H1 (cell line): ENCODE data around the gene ANAPC15. TPM values are rescaled to one million over a fixed set of nuclear protein-coding genes. Genes with fewer than 3 reads are reported as not detected.

Experiments used
- CTCF ChIA-PET: fragments of 300-600 bp; sonication (Branson Sonifier 250); formaldehyde crosslinking; loops from one replicate; lab custom pipeline; 2021; ENCODE audit not compliant: partially characterized antibody; lab: Charles Lee
- POLR2A ChIA-PET: fragments of 300-600 bp; sonication (Branson Sonifier 250); formaldehyde crosslinking; loops from one replicate; lab custom pipeline; 2021; ENCODE audit warnings: inconsistent platforms; ENCODE audit not compliant: partially characterized antibody; lab: Charles Lee
- DNase-seq, 2 experiments: peaks; one replicate each; pipeline versions ENCODE4 v3.0.0 to v3.0.0-alpha.2; 2010 to 2022; ENCODE audit warnings: low spot score in 2 of 2, low read depth in 1 of 2, mixed read lengths in 1 of 2
- FAIRE-seq: peaks from 2 replicates; lab custom pipeline; 2011; peaks lifted over from hg19 to GRCh38; lab: Jason Lieb, UNC
- H2AFZ ChIP-seq: 2 replicates; pipeline ENCODE4 v1.8.1; 2012; ENCODE audit warnings: low read length, inconsistent platforms
- H2AK5ac ChIP-seq: 2 replicates; pipeline ENCODE4 v1.6.1; 2013; ENCODE audit warnings: low read depth, low read length
- H2BK120ac ChIP-seq: replicated peaks from 2 replicates; pipeline ENCODE3; 2013; ENCODE audit warnings: low read depth, low read length, inconsistent platforms
- H2BK12ac ChIP-seq: 2 replicates; pipeline ENCODE4 v1.6.1; 2013; ENCODE audit warnings: low read depth, low read length
- H2BK15ac ChIP-seq: 2 replicates; pipeline ENCODE4 v1.6.1; 2013; ENCODE audit warnings: low read length
- H2BK20ac ChIP-seq: 2 replicates; pipeline ENCODE4 v1.6.1; 2013; ENCODE audit warnings: low read length
- H2BK5ac ChIP-seq: 2 replicates; pipeline ENCODE4 v1.6.1; 2013; ENCODE audit warnings: low read depth, low read length
- H3K14ac ChIP-seq: 2 replicates; pipeline ENCODE4 v1.6.1; 2013; ENCODE audit warnings: inconsistent platforms; ENCODE audit not compliant: insufficient read length
- H3K18ac ChIP-seq: 2 replicates; pipeline ENCODE4 v1.6.1; 2013; ENCODE audit warnings: low read length; ENCODE audit errors: extremely low read depth
- H3K23ac ChIP-seq: 2 replicates; pipeline ENCODE4 v1.6.1; 2013; ENCODE audit warnings: inconsistent platforms; ENCODE audit not compliant: insufficient read length
- H3K23me2 ChIP-seq: 2 replicates; pipeline ENCODE4 v1.6.1; 2013; ENCODE audit warnings: low read depth, low read length
- H3K27ac ChIP-seq: 2 replicates; pipeline ENCODE4 v1.6.1; 2011; ENCODE audit warnings: low read depth, low read length, inconsistent platforms
- H3K27me3 ChIP-seq, 4 experiments: replicated peaks in 1 of 4; 1 replicate in 1 of 4; 2 replicates in 3 of 4; pipeline versions ENCODE4 v1.6.1 to v1.8.1; 2011 to 2013; ENCODE audit warnings: low read length in 3 of 4, mild to moderate bottlenecking in 3 of 4, inconsistent platforms in 2 of 4, mixed read lengths in 2 of 4, moderate library complexity in 1 of 4; ENCODE audit not compliant: control insufficient read depth in 3 of 4, insufficient read depth in 3 of 4; ENCODE audit errors: extremely low read depth in 1 of 4
- H3K36me3 ChIP-seq, 4 experiments: 2 replicates each; pipeline versions ENCODE4 v1.6.1 to v1.8.1; 2011 to 2013; ENCODE audit warnings: mild to moderate bottlenecking in 4 of 4, low read length in 3 of 4, moderate library complexity in 2 of 4, control low read depth in 1 of 4, inconsistent platforms in 1 of 4; ENCODE audit not compliant: insufficient read depth in 4 of 4, control insufficient read depth in 2 of 4
- H3K4ac ChIP-seq: replicated peaks from 2 replicates; pipeline ENCODE3; 2013; ENCODE audit warnings: low read length, low read depth, mixed read lengths, inconsistent platforms; ENCODE audit not compliant: insufficient read length
- H3K4me1 ChIP-seq, 4 experiments: replicated peaks in 1 of 4; 1 replicate in 1 of 4; 2 replicates in 3 of 4; pipeline versions ENCODE4 v1.6.1 to v1.8.1; 2011 to 2013; ENCODE audit warnings: low read length in 3 of 4, inconsistent platforms in 2 of 4, mixed read lengths in 1 of 4; ENCODE audit not compliant: insufficient read depth in 4 of 4, control insufficient read depth in 3 of 4
- H3K4me2 ChIP-seq, 2 experiments: 2 replicates each; pipeline versions ENCODE4 v1.6.1 to v1.8.1; 2011 to 2013; ENCODE audit warnings: low read depth in 2 of 2, low read length in 2 of 2, control low read depth in 1 of 2, inconsistent platforms in 1 of 2, mild to moderate bottlenecking in 1 of 2; ENCODE audit not compliant: insufficient read depth in 1 of 2
- H3K4me3 ChIP-seq, 4 experiments: fragments of 200-600, 300-600 bp in 1 of 4; sonication (generic), shearing (Covaris generic), sonication (Bioruptor Twin) in 1 of 4; 2 replicates each; pipeline versions ENCODE4 v1.5.1 to v1.8.1; 2011 to 2016; ENCODE audit warnings: low read length in 4 of 4, low read depth in 3 of 4, control low read depth in 2 of 4, inconsistent platforms in 2 of 4, mild to moderate bottlenecking in 2 of 4, mixed read lengths in 1 of 4, moderate library complexity in 1 of 4; ENCODE audit not compliant: insufficient read depth in 2 of 4; ENCODE audit errors: extremely low read depth in 1 of 4
- H3K56ac ChIP-seq: replicated peaks from 2 replicates; pipeline ENCODE3; 2013; ENCODE audit warnings: low read depth, mild to moderate bottlenecking, mixed read lengths, low read length, inconsistent platforms; ENCODE audit not compliant: insufficient read length
- H3K79me1 ChIP-seq: 2 replicates; pipeline ENCODE4 v1.6.1; 2013; ENCODE audit warnings: low read depth, low read length, control low read depth
- H3K79me2 ChIP-seq, 2 experiments: 2 replicates each; pipeline versions ENCODE4 v1.6.1 to v1.8.1; 2012 to 2013; ENCODE audit warnings: low read length in 2 of 2, mild to moderate bottlenecking in 2 of 2, inconsistent platforms in 1 of 2; ENCODE audit not compliant: insufficient read depth in 2 of 2, control insufficient read depth in 1 of 2
- H3K9ac ChIP-seq, 4 experiments: replicated peaks in 1 of 4; 1 replicate in 1 of 4; 2 replicates in 3 of 4; pipeline versions ENCODE4 v1.6.1 to v1.8.1; 2011 to 2013; ENCODE audit warnings: low read depth in 3 of 4, low read length in 3 of 4, control low read depth in 2 of 4, mild to moderate bottlenecking in 2 of 4, moderate library complexity in 2 of 4, inconsistent platforms in 1 of 4; ENCODE audit errors: extremely low read depth in 1 of 4
- H3K9me3 ChIP-seq, 2 experiments: 2 replicates each; pipeline versions ENCODE4 v1.6.1 to v1.8.1; 2012 to 2013; ENCODE audit warnings: mild to moderate bottlenecking in 2 of 2, moderate library complexity in 2 of 2, control low read depth in 1 of 2, inconsistent platforms in 1 of 2, low read depth in 1 of 2, low read length in 1 of 2, mixed read lengths in 1 of 2; ENCODE audit not compliant: insufficient read depth in 2 of 2
- H4K20me1 ChIP-seq, 2 experiments: replicated peaks in 1 of 2; 2 replicates each; pipeline versions ENCODE3 to v1.8.1; 2011 to 2013; ENCODE audit warnings: inconsistent platforms in 2 of 2, low read length in 2 of 2, mild to moderate bottlenecking in 1 of 2; ENCODE audit not compliant: insufficient read depth in 2 of 2, control insufficient read depth in 1 of 2
- H4K5ac ChIP-seq: 2 replicates; pipeline ENCODE4 v1.6.1; 2013; ENCODE audit warnings: low read length, low read depth, mixed read lengths, inconsistent platforms; ENCODE audit not compliant: insufficient read length
- H4K8ac ChIP-seq: 2 replicates; pipeline ENCODE4 v1.8.0; 2013; ENCODE audit warnings: mild to moderate bottlenecking, moderate library complexity, low read length, inconsistent platforms; ENCODE audit not compliant: insufficient read depth; ENCODE audit errors: extremely low read depth
- H4K91ac ChIP-seq: replicated peaks from 2 replicates; pipeline ENCODE3; 2013; ENCODE audit warnings: low read length, mixed read lengths, inconsistent platforms; ENCODE audit not compliant: insufficient read length
- BCL11A ChIP-seq, 2 experiments: IDR thresholded peaks; one replicate each; pipeline ENCODE4 v1.6.1; 2011; ENCODE audit warnings: low read depth in 2 of 2, low read length in 2 of 2, mild to moderate bottlenecking in 2 of 2
- CEBPB ChIP-seq: IDR thresholded peaks from 2 replicates; pipeline ENCODE4 v1.6.1; 2012; ENCODE audit warnings: low read depth, low read length
- CTBP2 ChIP-seq: IDR thresholded peaks from 2 replicates; pipeline ENCODE4 v1.7.0; 2011; ENCODE audit warnings: borderline replicate concordance, mild to moderate bottlenecking, moderate library complexity, mixed read lengths, low read length; ENCODE audit not compliant: insufficient read depth, insufficient read length
- FOSL1 ChIP-seq: IDR thresholded peaks from 2 replicates; pipeline ENCODE4 v1.6.1; 2011; ENCODE audit warnings: mild to moderate bottlenecking, low read depth, low read length, moderate library complexity; ENCODE audit not compliant: insufficient read depth
- JUND ChIP-seq: IDR thresholded peaks from 2 replicates; pipeline ENCODE4 v1.6.1; 2011; ENCODE audit warnings: mild to moderate bottlenecking, improper control_type of control experiment, low read length
- KDM1A ChIP-seq: fragments of 200-600, 300-600 bp; sonication (generic); IDR thresholded peaks from 2 replicates; pipeline ENCODE4 v1.7.1; 2016; ENCODE audit warnings: mild to moderate bottlenecking, low read length, borderline replicate concordance
- KDM4A ChIP-seq: IDR thresholded peaks from one replicate; pipeline ENCODE4 v1.7.1; 2012; ENCODE audit warnings: low read depth, mild to moderate bottlenecking, moderate library complexity, low read length, inconsistent platforms; ENCODE audit not compliant: severe bottlenecking
- RBBP5 ChIP-seq: IDR thresholded peaks from 2 replicates; pipeline ENCODE4 v1.7.1; 2012; ENCODE audit warnings: low read depth, mild to moderate bottlenecking, inconsistent platforms, low read length, moderate library complexity, borderline replicate concordance
- SIN3A ChIP-seq, 2 experiments: IDR thresholded peaks in 1 of 2; conservative IDR thresholded peaks in 1 of 2; 2 replicates each; pipeline ENCODE4 v1.6.1; 2011 to 2012; ENCODE audit warnings: low read length in 2 of 2, improper control_type of control experiment in 1 of 2, low read depth in 1 of 2, mild to moderate bottlenecking in 1 of 2
- SIRT6 ChIP-seq: IDR thresholded peaks from one replicate; pipeline ENCODE4 v1.7.1; 2012; ENCODE audit warnings: low read length, inconsistent platforms
- SUZ12 ChIP-seq: fragments of 200-600 bp; sonication (generic); IDR thresholded peaks from 2 replicates; pipeline ENCODE4 v1.6.1; 2012; ENCODE audit warnings: mild to moderate bottlenecking, inconsistent platforms, low read length, moderate library complexity, mixed read lengths
- TCF12 ChIP-seq: IDR thresholded peaks from 2 replicates; pipeline ENCODE4 v1.6.1; 2011; ENCODE audit warnings: low read depth, mild to moderate bottlenecking, low read length
- ZNF274 ChIP-seq: IDR thresholded peaks from 2 replicates; pipeline ENCODE4 v1.7.0; 2012; ENCODE audit warnings: low read length, borderline replicate concordance; ENCODE audit errors: extremely low read depth
- WGBS, 2 experiments: shearing (Covaris generic) in 1 of 2; methylation state at CpG; one replicate each; pipeline versions ENCODE4 v1.1.6 to v1.1.7; 2013 to 2015; ENCODE audit warnings: low lambda C conversion rate in 2 of 2, mixed read lengths in 2 of 2, inconsistent platforms in 1 of 2, low coverage in 1 of 2, missing lambda C conversion rate in 1 of 2; ENCODE audit not compliant: insufficient replicate concordance in 2 of 2, insufficient coverage in 1 of 2, insufficient read length in 1 of 2; ENCODE audit errors: extremely low coverage in 1 of 2, missing lambda C conversion rate in 1 of 2; 5-methylcytosine and 5-hydroxymethylcytosine counted together
- polyA plus RNA-seq, 7 experiments: library from polyadenylated mRNA; depleted of rRNA in 3 of 7; stranded (reverse) in 5 of 7; unstranded in 2 of 7; fragments of >200 nt in 5 of 7; fragments of 200-250 nt in 2 of 7; gene quantifications; 1 replicate in 5 of 7; 2 replicates in 1 of 7; 4 replicates in 1 of 7; pipeline versions ENCODE4 v1.2.1 to v1.2.3, GENCODE V29; 2011 to 2013; ENCODE audit warnings: missing spikeins in 2 of 7, mixed read lengths in 2 of 7
- total RNA-seq: library from RNA; stranded (reverse); fragmentation: NEBNext Ultra II Directional; extraction: Animal tissue kit (Norgen Biotek cat#: 25700); gene quantifications from 2 replicates; pipeline ENCODE4 v1.2.1, GENCODE V29; 2021
- TF ChIP-seq, protein P1 (sequence below): IDR thresholded peaks from 2 replicates; pipeline ENCODE4 v1.6.1; 2011; ENCODE audit warnings: low read depth, mild to moderate bottlenecking, low read length; ENCODE audit not compliant: insufficient read depth

Gene ANAPC15
- total and polyA plus RNA-seq, 2 of the 8 experiments (the other 6 are each of a cell fraction or from before 2014, with no cell fraction given) = 66.2 to 74.9 TPM

DNA sequence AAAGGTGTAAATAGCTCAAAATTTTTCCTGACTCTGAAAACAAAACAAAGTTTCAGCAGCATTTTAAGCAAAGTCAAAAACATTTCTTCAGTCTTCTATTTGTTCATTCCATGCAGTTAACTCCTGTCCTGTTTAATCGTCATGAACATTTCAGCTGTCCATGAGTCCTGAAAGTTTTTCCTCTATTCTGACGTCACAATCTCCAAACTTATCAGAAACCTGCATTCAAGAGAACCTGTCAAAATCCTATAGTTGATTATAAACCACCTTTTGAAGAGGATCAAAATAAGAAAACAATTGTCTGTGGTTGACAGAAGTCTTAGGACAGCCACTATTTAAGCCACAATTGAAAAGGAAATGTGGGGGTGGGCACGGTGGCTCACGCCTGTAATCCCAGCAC, 38.4 kb upstream of the ANAPC15 start:
- Histone ChIP-seq H4K20me1 (no peaks in the 10 kb centered on the region), H3K23me2 (no peaks in the 10 kb centered on the region), H2AFZ (no peak overlapping the region), H3K4me2 (no peak overlapping the region), H3K23ac (no peak overlapping the region), H3K79me2 (no peaks in the 10 kb centered on the region), H4K91ac (no peak overlapping the region), H3K4ac (no peak overlapping the region), H2BK15ac (no peak overlapping the region), H2BK120ac (no peak overlapping the region), H3K9me3 (no peaks in the 10 kb centered on the region), H3K4me3 (no peak overlapping the region), H3K27me3 (no peaks in the 10 kb centered on the region), H3K79me1 (no peaks in the 10 kb centered on the region), H3K18ac (no peak overlapping the region), H3K9ac (no peak overlapping the region), H3K4me1 (no peaks in the 10 kb centered on the region), H4K8ac (no peak overlapping the region), H3K14ac (no peak overlapping the region), H3K36me3 (no peaks in the 10 kb centered on the region), H3K27ac (no peak overlapping the region), H2BK5ac (no peak overlapping the region), H4K5ac (no peak overlapping the region), H2BK20ac (no peak overlapping the region), H2BK12ac (no peak overlapping the region), H2AK5ac (no peak overlapping the region), H3K56ac (no peak overlapping the region)
- ChIA-PET POLR2A (no interaction called here), CTCF (no interaction called here)
- TF ChIP-seq KDM1A (no peak), ZNF274 (no peak), SIRT6 (no peak), JUND (no peak), TCF12 (no peak), SUZ12 (no peak), BCL11A (IDR thresholded peaks at IDR 0.05; ENCODE audit: low read depth in 2 of 2, low read length in 2 of 2) (no peak), CTBP2 (no peak), CEBPB (no peak), KDM4A (no peak), SIN3A (conservative IDR thresholded peaks at IDR 0.05 in 1 of 2, IDR thresholded peaks at IDR 0.05 in 1 of 2; ENCODE audit: low read depth in 1 of 2, low read length in 2 of 2) (no peak), FOSL1 (no peak), RBBP5 (no peak)
- TF ChIP-seq, protein P1, sequence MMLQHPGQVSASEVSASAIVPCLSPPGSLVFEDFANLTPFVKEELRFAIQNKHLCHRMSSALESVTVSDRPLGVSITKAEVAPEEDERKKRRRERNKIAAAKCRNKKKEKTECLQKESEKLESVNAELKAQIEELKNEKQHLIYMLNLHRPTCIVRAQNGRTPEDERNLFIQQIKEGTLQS = no peak
- DNase-seq = no peak
- 93% methylated on average over 4 of the region's 4 CpGs; no CpG with 5 or more reads in 1 of the 2 experiments for WGBS, 2 experiments
- no peak for FAIRE-seq
